ENCODE results near the gene MAPK9. TPM values are rescaled to one million over a fixed set of nuclear protein-coding genes. Genes with fewer than 3 reads are reported as not detected.

The MAPK9 gene
- total and polyA plus RNA-seq, 9 of the 15 experiments (the other 6 are each of a cell fraction or from before 2014, with no cell fraction given), result 4.8 to 58.0 (median 29.9) TPM

GRCh38 chr5:180291943-180292831, at the start of gene MAPK9 (continued):
- TF ChIP-seq E2F6 (IDR thresholded peaks at IDR 0.05; ENCODE audit: borderline replicate concordance in 1 of 2, extremely low read depth in 1 of 2, insufficient read depth in 1 of 2, insufficient read length in 1 of 2, low read depth in 1 of 2, low read length in 1 of 2, poor library complexity in 1 of 2, severe bottlenecking in 1 of 2), result peak in 1 of 2 experiments; percentile 43
- TF ChIP-seq ZNF639 (CRISPR knock-in tag; conservative IDR thresholded peaks at IDR 0.05 in 1 of 2, IDR thresholded peaks at IDR 0.05 in 1 of 2), result peak; percentile 74 to 90; a peak in 2 of 4 replicates
- TF ChIP-seq HDAC1 (IDR thresholded peaks at IDR 0.05), result peak in 1 of 2 experiments; percentile 58; a peak in 1 of 4 replicates
- TF ChIP-seq, protein P1, sequence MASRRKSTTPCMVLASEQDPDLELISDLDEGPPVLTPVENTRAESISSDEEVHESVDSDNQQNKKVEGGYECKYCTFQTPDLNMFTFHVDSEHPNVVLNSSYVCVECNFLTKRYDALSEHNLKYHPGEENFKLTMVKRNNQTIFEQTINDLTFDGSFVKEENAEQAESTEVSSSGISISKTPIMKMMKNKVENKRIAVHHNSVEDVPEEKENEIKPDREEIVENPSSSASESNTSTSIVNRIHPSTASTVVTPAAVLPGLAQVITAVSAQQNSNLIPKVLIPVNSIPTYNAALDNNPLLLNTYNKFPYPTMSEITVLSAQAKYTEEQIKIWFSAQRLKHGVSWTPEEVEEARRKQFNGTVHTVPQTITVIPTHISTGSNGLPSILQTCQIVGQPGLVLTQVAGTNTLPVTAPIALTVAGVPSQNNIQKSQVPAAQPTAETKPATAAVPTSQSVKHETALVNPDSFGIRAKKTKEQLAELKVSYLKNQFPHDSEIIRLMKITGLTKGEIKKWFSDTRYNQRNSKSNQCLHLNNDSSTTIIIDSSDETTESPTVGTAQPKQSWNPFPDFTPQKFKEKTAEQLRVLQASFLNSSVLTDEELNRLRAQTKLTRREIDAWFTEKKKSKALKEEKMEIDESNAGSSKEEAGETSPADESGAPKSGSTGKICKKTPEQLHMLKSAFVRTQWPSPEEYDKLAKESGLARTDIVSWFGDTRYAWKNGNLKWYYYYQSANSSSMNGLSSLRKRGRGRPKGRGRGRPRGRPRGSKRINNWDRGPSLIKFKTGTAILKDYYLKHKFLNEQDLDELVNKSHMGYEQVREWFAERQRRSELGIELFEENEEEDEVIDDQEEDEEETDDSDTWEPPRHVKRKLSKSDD (conservative IDR thresholded peaks at IDR 0.05; ENCODE audit: low read length), result no peak
- TF ChIP-seq, protein P2, sequence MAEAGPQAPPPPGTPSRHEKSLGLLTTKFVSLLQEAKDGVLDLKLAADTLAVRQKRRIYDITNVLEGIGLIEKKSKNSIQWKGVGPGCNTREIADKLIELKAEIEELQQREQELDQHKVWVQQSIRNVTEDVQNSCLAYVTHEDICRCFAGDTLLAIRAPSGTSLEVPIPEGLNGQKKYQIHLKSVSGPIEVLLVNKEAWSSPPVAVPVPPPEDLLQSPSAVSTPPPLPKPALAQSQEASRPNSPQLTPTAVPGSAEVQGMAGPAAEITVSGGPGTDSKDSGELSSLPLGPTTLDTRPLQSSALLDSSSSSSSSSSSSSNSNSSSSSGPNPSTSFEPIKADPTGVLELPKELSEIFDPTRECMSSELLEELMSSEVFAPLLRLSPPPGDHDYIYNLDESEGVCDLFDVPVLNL (CRISPR knock-in tag; IDR thresholded peaks at IDR 0.05; ENCODE audit: low read depth), result no peak
- TF ChIP-seq CREB3L1 (IDR thresholded peaks at IDR 0.05; ENCODE audit: borderline replicate concordance, low read depth), result 0 out of 2 replicates have a peak, but pooled peaks have one; percentile 27
- no peak for TF ChIP-seq SMAD3 (CRISPR knock-in tag; conservative IDR thresholded peaks at IDR 0.05)
- TF ChIP-seq RB1 (IDR thresholded peaks at IDR 0.05; ENCODE audit: low read depth), result peak; percentile 60; the same call in 1 of the 2 replicates
- TF ChIP-seq CHD4 (IDR thresholded peaks at IDR 0.05; ENCODE audit: insufficient read depth, insufficient replicate concordance, low read depth, low read length, poor library complexity, severe bottlenecking), result no peak
- TF ChIP-seq KDM2B (CRISPR knock-in tag; IDR thresholded peaks at IDR 0.05), result 0 out of 2 replicates have a peak, but pooled peaks have one; percentile 35
- TF ChIP-seq NFYB (IDR thresholded peaks at IDR 0.05; ENCODE audit: extremely low read depth, insufficient read length), result peak; percentile 89
- peak; percentile 76 for TF ChIP-seq CHD2 (IDR thresholded peaks at IDR 0.05; ENCODE audit: low read depth, low read length)
- TF ChIP-seq POLR2A (conservative IDR thresholded peaks at IDR 0.05), result peak; percentile 55
- TF ChIP-seq HNRNPLL (IDR thresholded peaks at IDR 0.05; ENCODE audit: low read depth, low read length, poor library complexity, severe bottlenecking), result peak; percentile 27

All from K562 (cell line).